Superior temporal gyrus (tissue), 1 donor: ENCODE data around the gene DAB2IP.

Experiments
- DNase-seq: peaks from one replicate; pipeline ENCODE4 v3.0.0-alpha.2; 2016; ENCODE audit errors: extremely low spot score

Gene DAB2IP

DNA sequence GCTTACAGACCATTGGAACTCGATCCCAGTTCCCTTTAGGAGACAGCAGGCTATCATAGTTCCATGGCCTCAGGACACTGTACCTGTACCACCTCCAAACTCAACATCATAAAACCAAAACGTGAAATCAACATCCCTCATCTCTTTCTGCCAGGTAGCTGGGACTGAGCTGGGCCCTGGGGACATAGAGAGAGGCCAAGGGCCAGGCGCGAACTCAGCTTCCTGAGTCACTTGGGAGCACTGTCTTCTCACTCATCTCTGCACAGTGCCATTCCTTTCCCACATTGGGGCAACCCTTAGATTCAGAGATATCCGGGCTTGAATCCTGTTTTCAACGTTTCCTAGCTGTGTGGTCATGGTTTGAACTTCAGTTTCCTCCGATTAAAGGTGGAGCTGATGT is 12.2 kb downstream of the DAB2IP start:
- no peak for DNase-seq

DNA sequence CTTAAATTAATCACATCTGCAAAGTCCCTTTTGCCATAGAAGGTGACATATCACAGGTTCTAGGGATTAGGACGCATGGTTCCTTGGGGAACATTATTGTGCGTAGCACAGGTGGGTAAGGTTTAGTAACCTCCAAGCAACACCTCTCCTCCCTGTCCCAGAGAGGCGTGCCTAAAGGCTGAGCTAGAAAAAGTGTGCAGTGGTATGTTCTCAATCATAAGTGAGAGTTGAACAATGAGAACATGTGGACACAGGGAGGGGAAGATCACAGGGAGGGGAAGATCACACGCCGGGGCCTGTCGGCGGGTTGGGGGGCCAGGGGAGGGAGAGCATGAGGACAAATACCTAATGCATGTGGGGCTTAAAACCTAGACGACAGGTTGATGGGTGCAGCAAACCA is 14.9 kb downstream of the DAB2IP start:
- DNase-seq, result no peak

DNA sequence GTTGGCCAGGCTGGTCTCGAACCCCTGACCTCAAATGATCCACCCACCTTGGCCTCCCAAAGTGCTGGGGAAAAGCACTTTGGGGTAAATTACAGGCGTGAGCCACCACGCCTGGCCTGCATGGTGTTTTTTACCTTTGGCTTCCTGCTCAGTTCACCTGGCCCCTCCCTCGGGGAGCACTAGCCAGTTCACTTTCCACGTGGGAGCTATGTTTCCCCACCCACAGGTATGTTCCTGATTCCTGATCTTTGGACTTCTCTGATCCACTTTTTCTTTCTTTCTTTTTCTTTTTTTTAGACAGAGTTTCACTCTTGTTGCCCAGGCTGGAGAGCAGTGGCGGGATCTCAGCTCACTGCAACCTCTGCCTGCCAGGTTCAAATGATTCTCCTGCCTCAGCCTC is 15.8 kb downstream of the DAB2IP start:
- no peak for DNase-seq

DNA sequence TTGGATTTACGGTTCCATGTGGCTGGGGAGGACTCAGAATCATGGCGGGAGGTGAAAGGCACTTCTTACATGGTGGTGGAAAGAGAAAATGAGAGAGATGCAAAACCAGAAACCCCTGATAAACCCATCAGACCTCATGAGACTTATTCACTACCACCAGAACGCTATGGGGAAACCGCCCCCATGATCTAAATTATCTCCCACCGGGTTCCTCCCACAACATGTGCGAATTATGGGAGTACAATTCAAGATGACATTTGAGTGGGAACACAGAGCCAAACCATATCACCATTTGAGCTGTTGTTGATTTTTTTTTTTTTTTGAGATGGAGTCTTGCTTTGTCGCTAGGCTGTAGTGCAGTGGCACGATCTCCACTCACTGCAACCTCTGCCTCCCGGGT is 16.5 kb downstream of the DAB2IP start:
- no peak for DNase-seq

DNA sequence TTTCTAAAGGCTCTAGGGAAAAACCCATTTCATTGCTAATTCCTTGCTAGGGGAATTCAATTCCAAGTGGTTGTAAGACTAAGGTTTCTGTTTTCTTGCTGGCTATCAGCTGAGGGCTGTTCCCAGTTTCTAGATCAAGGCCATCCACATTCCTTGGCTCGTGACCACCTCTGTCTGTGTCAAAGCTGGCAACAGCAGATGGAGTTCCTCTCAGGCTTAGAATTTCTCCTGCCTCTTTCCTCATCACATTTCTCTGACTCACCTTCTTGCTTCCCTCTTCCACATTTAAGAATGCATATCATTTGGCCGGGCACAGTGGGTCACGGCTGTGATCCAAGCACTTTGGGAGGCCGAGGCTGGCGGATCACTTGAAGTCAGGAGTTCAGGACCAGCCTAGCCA is 19.0 kb downstream of the DAB2IP start:
- peak; percentile 57 for DNase-seq

DNA sequence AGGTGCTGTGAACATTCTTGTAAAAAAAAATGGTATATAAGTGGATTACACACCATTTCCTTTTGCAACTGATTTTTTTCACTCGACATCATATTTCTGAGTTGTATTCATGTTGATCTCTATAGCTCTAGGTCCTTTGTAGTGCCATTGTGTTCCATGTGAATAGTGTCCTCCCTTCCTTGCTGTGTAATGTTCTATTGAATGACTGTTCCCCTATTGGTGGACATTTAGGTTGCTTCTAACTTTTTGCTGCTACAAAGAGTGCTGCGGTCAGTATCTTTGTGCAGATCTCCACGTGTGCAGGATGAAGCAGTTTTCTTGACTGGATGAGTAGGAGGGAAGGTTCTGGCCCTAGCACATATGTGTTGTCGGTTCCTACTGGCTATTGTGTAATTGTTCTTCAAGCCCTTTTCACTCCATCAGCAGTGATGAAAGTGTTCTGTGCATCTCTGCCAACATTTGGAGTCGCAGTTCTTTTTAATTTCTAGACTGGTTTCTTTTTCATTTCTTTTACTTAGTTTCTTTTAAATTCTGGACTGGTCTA is 20.2 kb downstream of the DAB2IP start:
- no peak for DNase-seq

DNA sequence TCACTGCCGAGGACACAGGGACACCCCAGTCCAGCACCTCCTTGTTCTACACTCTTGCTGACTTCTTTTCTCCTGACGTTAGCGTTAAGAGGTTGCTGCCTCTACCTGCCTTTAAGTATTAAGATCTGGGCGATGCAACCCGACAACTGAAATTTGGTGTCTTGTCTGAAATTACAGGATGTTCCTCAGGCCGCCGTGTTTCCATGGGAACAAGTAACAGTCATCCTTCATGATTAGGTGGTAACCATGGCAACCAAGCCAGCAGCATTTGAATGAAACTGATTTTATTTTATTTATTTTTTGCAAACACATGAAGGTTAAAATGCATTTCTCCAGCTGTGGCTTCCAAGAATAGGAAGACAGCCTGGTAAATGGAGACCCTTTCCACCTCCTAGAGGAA is 20.8 kb downstream of the DAB2IP start:
- peak; percentile 57 for DNase-seq

DNA sequence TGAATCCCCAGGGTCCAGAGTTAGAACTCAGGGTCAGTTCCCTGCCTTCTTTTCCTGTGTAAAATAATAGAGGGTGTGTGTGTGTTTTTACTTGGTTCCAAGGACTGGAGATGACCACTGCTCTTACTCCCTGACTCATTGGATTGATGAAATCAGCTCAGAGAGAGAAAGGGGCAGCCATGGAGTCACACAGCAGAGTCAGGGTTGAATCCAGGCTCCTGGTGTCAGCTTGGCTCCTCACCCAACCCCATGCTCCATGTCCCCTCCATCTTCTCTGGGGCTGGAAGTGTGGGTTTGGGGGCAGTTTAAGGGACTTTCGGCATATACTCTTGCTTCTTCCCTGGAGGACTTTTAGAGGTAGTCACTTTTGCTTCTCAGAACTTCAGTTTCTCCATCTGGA is 21.6 kb downstream of the DAB2IP start:
- no peak for DNase-seq

DNA sequence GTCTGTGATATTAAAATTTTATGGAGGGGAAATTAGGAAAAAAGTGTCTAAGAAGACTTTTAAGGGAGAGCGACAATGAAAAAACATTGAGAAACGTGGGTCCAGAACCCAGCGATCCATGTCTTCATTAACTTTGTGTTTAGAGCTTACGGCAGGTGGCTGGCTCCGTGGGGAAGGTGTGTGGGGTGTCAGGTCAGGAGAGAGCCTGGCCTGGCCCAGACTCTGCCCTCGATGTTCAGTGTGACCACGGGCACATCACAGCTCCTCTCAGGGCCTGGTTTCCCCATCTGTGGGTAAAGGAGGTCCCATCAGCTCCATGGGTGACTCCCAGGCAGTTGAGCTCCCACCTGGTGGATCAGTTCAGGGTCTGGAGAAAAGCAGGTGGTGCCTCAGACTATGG is 22.1 kb downstream of the DAB2IP start:
- no peak for DNase-seq

DNA sequence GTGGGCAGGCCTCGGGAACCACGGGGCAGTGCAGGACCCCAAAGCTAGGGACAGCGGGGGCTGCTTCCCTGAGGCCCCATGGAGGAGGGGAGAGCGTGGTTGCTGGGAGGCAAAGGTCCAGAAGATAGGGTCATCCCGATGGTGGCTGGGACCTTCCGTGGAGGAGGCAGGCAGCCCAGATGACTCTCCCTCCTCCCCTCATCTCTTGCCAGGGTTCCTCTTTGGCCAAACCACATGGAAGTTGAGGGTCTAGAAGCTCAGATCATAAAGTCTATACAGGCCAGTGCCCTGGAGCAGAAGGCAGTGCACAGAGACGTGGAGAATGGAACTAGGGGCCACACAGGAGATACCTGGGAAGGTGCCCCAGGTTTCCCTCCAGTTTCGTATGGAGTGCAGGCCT is 22.6 kb downstream of the DAB2IP start:
- DNase-seq, result no peak

DNA sequence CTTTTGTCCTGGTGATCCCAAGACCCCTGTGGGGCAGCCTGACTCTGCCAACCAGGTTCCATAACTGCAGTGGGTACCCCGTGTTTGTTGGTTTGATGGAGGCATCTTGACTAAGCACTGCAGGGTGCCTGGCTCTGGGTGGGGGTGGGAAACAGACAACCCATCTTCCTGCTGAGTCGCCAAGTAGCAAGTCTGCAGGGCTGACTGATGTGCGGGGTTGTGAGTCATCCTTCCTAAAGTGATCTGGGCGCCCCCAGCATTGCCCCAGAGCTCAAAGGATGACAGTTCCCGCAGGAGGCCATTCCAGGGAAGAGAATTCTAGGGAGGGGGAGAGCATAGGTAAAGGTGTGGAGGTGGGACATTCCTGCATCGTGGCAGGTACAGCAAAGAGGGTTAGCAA is 23.5 kb downstream of the DAB2IP start:
- DNase-seq, result no peak

DNA sequence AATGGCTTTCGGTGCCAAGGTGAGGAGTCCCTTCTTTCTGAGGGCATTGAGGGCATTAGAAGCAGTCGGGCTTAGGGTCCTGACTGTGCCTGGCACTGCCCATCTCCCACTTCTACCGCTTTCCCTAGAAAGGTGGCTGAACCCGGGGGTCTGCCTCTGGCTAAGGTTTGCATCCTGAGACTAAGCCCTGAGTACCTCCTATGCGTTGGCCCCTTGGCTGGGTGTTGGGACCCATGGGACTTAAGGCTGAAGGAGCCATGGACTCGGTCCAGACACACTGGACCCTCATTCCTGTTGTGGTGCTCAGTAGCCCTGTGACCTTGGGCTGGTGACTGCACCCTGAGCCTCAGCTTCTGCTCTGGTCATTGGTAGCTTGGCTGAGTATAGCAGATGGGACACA is 23.9 kb downstream of the DAB2IP start:
- no peak for DNase-seq

DNA sequence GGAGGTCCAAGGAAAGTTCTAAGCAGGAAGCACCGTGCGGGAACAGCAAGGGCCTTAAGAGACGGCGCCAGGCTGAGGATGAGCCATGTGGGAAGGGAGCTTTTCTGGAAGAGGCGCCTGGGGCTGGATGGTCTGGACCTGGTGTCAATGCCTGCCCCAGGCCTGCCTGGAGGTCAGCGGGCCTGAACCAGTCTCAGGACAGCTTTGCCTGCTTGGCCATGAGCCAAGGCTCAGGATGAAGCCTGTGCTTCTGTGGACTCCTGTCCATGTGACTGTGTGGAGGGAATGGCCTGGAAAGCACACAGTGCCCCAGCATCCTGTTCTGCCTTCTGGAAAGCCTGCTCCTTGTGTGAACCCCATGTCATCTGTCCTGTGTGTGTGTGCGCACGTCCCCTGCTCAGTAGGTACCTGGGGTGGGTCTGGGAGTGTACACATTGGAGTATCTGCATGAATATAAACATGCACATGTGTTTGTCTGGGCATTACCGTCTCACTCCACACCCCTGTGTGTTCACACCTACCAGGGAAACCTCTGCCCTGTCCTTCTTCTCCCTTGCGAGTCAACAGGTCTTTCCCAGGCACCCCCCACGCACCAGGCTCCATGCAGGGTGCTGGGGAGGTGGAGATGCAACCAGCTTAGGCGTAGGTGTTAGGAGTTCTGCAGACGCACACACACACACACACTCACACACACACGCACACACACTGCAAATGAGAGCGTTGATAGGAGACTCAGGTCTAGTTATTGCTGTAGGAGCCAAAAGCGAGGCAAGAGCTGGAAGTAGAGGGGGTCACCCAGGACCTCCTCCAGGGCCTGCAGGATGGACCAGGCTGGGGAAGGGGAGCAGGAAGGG is 24.8 kb downstream of the DAB2IP start:
- no peak for DNase-seq

DNA sequence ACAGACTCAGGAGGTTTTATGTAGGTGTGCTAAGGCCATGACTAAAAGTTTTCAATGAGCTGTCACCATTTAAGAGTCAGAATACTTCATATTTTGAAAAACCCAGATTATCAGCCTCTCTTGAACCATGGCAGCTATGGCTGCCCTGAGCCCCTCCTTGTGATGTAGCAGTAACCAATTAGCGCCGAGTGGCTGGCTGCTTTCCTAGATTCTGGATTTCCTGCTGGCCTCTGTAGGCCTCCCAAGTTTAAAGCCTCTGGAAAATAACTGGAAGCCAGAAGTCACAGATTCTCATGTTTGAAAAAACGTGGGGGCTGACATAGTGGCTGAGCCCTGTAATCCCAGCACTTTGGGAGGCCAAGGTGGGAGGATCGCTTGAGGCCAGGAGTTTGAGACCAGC is 25.5 kb downstream of the DAB2IP start:
- no peak for DNase-seq

DNA sequence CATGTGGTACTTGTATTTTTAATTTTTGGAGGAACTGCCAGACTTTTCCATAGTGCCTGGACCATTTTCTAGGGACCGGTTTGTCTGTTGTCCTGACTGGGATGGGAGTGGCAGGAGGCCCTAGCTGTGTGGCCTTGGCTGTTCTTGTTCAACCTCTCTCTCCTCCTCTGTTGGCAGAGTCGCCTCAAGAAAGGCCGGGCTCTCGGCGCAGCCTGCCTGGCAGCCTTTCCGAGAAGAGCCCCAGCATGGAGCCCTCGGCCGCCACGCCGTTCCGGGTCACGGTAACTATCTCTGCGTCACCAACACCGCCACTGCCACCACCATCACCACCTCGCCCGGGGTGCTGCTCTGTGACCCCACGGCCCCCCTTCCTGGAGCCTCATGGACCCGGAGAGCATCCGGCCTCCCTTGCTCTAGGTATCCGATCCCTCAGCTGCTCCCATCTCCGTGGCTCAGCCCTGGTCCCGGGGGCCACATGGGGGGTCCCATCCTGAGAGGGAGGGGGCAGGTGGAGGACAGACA is 27.1 kb downstream of the DAB2IP start:
- DNase-seq, result no peak

DNA sequence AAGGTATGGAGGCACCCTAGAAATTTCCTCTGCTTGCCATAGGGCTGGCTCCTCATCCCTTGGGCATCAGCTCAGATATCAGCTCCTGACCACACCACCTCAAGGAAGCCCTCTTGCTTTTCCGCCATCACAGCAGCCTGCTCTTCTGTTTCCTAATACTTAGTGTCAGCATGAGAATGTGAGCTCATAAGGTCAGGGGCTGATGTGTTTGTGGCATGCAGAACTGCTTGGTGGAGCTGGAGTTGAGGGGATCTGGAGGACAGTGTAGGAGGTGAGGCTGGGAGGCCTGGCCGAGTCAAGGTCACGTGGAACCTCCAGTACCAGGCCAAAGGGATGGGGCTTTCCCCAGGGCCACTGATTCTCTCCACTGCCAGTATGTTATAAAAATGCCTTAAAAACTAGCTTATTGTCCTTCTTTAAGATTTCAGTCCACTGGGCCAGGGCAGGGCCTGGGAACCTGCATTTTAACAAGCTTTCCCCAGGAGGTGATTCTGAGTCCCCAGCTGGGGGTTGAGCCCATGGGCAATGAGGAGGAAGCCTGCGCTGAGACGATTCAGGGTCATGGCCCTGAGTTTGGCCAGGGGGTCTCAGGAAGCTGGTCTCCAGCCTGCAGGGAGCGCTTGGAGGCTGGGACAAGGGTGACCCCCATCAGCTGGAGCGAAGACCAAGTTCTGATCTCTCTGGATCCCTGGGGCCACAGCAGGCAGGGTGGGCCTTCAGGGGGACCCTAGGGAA is 28.6 kb downstream of the DAB2IP start:
- no peak for DNase-seq

DNA sequence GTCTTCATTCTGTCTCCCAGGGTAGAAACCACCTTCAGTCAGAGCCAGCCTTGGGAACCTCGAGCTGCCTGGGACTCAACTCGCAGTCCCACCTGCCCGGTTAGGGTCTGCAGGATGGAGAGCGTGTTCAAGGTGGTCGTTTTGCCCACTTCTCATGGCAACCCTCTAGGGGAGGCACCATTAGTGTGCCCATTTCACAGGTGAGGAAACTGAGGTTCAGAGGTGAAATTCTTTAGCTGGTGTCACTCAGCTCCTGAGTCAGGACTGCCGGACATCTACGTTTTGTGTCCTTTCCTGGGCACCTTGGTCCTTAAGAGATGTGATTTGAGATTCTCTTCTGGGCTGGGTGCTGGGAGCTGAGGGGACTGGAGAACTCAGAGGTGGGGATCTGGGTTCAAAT is 30.0 kb downstream of the DAB2IP start:
- no peak for DNase-seq

DNA sequence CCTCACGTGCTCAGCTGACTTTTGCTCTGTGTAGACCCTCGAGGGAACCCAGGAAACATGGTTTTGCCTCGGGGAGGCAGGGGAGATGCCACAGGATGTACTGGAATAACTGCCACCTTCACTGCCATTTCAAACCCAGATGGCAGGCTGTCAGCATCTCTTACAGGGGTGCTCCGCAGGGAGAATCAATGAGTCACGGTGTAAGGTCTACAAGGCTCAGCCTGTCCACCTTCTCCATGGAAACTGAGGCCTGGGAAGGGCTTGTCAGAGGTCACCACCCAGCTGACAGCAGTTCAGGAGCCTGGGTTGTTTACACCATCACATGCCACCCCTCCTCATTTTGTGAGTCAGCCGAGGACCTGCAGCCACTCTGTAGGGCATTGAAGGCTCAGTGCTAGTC is 30.8 kb downstream of the DAB2IP start:
- no peak for DNase-seq

DNA sequence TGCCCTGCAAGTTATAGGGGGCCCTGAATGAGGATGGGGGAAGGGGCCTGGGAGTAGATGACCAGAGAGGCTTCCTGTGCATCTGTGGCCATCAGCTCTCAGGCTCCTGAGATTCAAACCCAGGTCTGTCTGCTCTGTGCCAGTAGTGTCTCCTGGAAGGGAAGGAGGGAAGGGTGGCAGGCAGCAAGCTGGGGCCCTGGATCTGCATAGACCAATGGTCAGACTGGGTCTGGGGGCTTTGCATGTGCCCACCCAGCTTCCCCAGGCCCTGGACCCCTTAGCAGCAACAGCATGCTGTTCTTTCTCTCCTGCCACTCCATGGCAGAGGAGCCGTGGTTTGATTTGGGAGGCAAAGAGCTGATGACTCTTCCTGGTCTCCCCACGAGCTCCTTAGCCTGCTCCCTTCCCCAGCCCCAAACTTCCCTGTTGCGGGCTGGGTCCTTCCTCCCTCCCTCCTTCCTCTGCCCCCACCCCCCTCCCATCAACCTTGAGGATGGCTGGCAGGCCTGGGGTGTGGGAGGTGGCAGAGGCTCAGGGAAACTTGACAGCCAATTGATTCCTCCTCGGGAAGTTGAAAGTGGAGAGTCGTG is 31.6 kb downstream of the DAB2IP start:
- DNase-seq, result no peak

DNA sequence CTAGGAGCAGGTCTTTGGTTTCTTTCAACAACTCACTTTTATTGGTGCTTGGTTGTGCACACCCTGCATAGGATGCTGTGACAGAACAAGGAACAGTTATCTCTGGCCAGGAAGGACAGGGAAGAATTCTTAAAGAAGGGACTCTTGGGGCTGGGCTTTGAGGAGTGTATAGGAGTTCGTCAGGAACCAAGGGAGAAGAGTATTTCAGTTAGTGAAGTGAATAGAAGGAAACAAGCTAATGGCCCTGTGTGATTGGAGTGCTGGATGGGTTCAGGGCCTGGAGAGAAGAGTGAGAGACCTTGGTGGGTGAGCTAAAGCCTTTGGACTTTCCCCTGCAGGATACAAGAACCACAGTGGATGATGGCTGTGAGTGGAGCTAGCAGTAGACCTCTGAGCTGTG is 32.2 kb downstream of the DAB2IP start:
- no peak for DNase-seq

DNA sequence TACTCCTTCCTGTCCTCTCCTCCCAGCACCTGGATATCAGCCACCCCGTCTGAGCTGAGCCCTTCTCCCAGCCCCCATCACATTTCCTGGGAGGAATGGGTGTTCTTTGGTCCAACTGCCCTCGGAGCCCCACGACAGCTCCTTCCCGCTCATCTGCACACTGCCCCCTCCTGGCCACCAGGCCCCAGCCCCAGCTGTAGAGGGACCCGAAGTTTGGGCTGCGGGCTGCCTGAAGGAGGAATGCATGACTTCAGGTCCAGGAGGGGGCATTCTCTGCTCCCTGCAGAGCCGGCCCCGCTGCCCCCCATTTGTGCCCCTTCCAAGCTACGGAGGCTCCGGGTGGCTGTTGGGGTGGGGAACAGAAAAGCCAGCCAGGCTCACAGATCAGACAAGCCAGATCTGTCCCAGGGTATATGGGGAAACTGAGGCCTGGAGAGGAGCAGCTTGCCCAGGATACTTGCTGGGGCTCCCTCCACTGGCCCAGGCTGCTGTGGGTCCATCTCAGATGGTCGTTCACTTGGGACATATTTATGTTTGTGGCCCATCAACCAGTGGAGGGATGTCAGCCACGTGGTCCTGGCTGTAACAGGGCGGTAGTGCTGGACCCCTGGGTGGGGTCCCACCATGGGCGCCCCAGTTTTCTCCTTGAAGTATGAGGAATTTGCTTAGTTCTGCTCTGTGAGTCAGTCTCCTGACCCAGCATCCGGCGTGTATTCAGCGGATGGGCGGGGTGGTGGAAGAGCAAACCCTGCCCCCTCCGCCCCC is 33.1 kb downstream of the DAB2IP start:
- no peak for DNase-seq
